ENCODE data around the gene LTA4H.

GRCh38 chr12:95956557-95957145 is 78.7 kb downstream of the LTA4H start:
- TF ChIP-seq, protein P1, sequence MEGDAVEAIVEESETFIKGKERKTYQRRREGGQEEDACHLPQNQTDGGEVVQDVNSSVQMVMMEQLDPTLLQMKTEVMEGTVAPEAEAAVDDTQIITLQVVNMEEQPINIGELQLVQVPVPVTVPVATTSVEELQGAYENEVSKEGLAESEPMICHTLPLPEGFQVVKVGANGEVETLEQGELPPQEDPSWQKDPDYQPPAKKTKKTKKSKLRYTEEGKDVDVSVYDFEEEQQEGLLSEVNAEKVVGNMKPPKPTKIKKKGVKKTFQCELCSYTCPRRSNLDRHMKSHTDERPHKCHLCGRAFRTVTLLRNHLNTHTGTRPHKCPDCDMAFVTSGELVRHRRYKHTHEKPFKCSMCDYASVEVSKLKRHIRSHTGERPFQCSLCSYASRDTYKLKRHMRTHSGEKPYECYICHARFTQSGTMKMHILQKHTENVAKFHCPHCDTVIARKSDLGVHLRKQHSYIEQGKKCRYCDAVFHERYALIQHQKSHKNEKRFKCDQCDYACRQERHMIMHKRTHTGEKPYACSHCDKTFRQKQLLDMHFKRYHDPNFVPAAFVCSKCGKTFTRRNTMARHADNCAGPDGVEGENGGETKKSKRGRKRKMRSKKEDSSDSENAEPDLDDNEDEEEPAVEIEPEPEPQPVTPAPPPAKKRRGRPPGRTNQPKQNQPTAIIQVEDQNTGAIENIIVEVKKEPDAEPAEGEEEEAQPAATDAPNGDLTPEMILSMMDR (conservative IDR thresholded peaks at IDR 0.05; ENCODE audit: low read depth, low read length), result no peak
- TF ChIP-seq ELK1 (IDR thresholded peaks at IDR 0.05; ENCODE audit: borderline replicate concordance, low read depth, low read length), result no peak
- TF ChIP-seq MXI1 (IDR thresholded peaks at IDR 0.05; ENCODE audit: borderline replicate concordance, low read depth, low read length), result no peak
- no peak for TF ChIP-seq POLR2A (IDR thresholded peaks at IDR 0.05; ENCODE audit: low read depth, low read length)
- no peak for TF ChIP-seq MAZ (IDR thresholded peaks at IDR 0.05; ENCODE audit: borderline replicate concordance, low read depth, low read length)
- TF ChIP-seq CEBPB (IDR thresholded peaks at IDR 0.05; ENCODE audit: low read depth, low read length), result no peak

Data from IMR-90 (cell line).